Measurements from ENCODE around the gene THADA. TPM values are rescaled to one million over a fixed set of nuclear protein-coding genes. Genes with fewer than 3 reads are reported as not detected.

THADA gene
- polyA plus RNA-seq, 1 donor = 13.2 TPM

DNA sequence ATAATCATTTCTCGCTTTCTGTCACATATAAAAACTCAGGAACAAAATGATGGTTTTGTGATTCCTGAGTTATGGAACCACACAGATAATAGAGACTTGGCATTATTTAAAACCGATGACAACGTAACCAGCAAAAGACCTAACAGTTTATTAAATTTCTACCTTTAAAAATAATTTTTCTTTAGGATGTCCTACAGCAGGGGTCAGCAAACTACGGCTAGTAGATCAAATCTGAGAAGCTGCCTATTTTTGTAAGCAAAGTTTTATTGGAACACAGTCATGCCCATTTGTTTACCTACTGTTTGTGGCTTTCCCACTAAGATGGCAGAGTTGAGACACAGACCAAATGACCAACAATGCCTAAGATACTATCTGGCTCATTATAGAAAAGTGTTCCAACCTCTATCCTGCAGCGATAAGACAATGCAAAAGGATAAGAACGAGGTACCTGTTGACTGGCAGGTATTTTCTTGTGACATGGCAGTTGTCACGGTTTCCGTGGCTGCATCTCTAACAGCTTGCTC is 316.5 kb downstream of the THADA start:
- no peaks in the 10 kb centered on the region for H3K27me3 ChIP-seq (ENCODE audit: control insufficient read depth, insufficient read depth, low read length)
- no peak for DNase-seq
- H3K4me1 ChIP-seq (ENCODE audit: control insufficient read depth, insufficient read depth, low read length) = peaks cover 15% of the 10 kb centered on the region
- H3K27ac ChIP-seq (ENCODE audit: low read length) = no peak overlapping the region
- H3K4me3 ChIP-seq (ENCODE audit: low read length) = no peak overlapping the region
- H3K36me3 ChIP-seq (ENCODE audit: control insufficient read depth, insufficient read depth, low read length) = peaks cover 19% of the 10 kb centered on the region
- 93% methylated on average over 3 of the region's 8 CpGs for WGBS (ENCODE audit: insufficient coverage, low lambda C conversion rate)
- peaks cover 7% of the 10 kb centered on the region for H3K9me3 ChIP-seq (ENCODE audit: control insufficient read depth, low read depth, low read length)

DNA sequence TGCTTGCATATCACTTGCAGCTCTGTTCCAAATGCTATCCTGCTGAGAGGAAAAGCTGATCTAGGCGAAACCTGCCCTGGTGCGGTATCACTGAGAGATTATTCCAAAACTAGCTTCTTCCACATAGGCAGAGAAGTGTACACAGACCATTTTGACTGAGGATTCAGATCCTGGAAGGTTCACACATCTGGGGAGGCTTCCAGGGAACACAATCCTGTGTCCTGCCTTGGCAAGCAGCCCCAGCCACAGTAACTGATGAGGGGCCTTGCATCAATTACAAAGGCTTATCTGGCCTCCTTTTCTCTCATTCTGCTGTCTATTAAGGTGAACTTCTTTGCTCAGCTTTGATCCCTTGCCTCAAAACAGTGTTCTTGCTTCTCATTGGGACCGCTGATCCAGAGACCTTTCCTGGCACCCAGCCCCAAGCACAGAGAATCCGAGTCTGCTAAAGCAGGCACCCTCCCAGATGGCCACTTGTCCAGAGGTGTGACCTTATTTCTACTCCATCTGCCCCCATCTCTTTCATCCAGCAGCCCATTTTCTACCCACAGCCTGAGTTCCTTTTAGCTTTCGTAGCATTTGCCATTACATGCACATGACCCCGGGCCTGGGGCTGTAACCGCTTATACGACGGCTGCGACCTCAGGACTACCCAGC is 317.1 kb downstream of the THADA start:
- Histone ChIP-seq H3K27me3 (ENCODE audit: control insufficient read depth, insufficient read depth, low read length) (no peaks in the 10 kb centered on the region), H3K36me3 (ENCODE audit: control insufficient read depth, insufficient read depth, low read length) (peaks cover 12% of the 10 kb centered on the region), H3K9me3 (ENCODE audit: control insufficient read depth, low read depth, low read length) (peaks cover under 1% of the 10 kb centered on the region), H3K4me3 (ENCODE audit: low read length) (no peak overlapping the region), H3K27ac (ENCODE audit: low read length) (no peak overlapping the region), H3K4me1 (ENCODE audit: control insufficient read depth, insufficient read depth, low read length) (peaks cover 15% of the 10 kb centered on the region)
- DNase-seq = no peak
- no CpG with 5 or more reads among the region's 10 CpGs for WGBS (ENCODE audit: insufficient coverage, low lambda C conversion rate)

DNA sequence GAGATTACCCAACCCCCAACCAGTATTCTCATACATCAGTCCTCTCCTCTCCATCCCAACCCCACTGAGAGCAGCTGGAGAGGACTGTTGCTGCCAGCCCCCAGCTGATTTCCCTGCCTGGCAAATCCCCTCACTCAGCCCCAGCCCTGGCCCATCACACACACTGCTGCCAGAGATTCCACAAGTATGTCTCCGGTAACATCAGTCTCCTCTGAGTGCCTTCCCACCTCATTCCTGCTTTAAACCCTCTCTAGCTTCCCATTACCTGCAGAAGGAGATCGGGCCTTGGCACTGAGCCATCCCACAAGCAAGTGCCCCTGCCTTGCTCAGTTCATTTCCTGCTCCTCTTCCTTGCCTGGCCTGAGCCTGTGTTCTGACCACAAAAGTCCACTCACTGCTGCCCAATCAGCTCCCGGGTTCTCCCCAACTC is 318.9 kb downstream of the THADA start:
- no peaks in the 10 kb centered on the region for H3K9me3 ChIP-seq (ENCODE audit: control insufficient read depth, low read depth, low read length)
- peaks cover 5% of the 10 kb centered on the region for H3K36me3 ChIP-seq (ENCODE audit: control insufficient read depth, insufficient read depth, low read length)
- no peak for DNase-seq
- H3K4me1 ChIP-seq (ENCODE audit: control insufficient read depth, insufficient read depth, low read length) = peaks cover 15% of the 10 kb centered on the region
- peak overlapping the region; percentile 48 for H3K27ac ChIP-seq (ENCODE audit: low read length)
- H3K27me3 ChIP-seq (ENCODE audit: control insufficient read depth, insufficient read depth, low read length) = no peaks in the 10 kb centered on the region
- H3K4me3 ChIP-seq (ENCODE audit: low read length) = no peak overlapping the region
- no CpG with 5 or more reads among the region's 3 CpGs for WGBS (ENCODE audit: insufficient coverage, low lambda C conversion rate)

DNA sequence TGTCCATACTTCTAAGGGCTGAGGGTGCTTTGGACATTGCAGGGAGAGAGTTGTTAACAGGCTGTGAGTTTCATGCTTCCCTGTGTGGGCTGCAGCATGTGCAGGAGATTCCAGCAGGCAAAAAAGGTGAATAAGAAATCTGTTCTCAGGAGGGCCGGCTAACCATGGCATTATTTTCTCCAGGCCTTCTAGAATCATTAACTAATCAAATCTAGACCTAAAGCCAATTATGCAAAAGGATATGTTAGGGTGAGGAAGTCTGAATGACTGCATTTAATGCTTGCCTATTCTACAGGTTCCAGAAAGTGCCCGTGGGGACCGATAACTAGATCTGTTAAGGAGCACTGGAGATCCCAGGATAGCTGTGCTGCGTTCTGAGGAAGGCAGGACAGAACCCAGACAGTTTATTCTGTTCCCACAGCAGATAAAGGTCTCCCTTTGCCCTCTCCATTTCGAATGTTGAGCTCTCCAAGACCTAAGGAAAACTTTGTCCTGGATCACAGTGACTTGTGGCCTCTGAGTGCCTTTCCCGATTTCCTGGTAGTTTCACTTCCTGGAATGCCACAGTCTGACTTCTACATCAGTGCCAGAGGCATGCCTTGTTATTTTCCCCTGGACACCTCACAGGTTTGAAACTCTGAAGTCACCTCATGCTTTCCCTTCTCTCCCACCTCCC is 319.4 kb downstream of the THADA start:
- Histone ChIP-seq H3K4me1 (ENCODE audit: control insufficient read depth, insufficient read depth, low read length) (peaks cover 15% of the 10 kb centered on the region), H3K27ac (ENCODE audit: low read length) (peak overlapping the region; percentile 48), H3K9me3 (ENCODE audit: control insufficient read depth, low read depth, low read length) (no peaks in the 10 kb centered on the region), H3K27me3 (ENCODE audit: control insufficient read depth, insufficient read depth, low read length) (no peaks in the 10 kb centered on the region), H3K4me3 (ENCODE audit: low read length) (no peak overlapping the region), H3K36me3 (ENCODE audit: control insufficient read depth, insufficient read depth, low read length) (peaks cover 2% of the 10 kb centered on the region)
- WGBS (ENCODE audit: insufficient coverage, low lambda C conversion rate) = no CpG with 5 or more reads among the region's 6 CpGs
- peak; percentile 57 to 78 for DNase-seq

DNA sequence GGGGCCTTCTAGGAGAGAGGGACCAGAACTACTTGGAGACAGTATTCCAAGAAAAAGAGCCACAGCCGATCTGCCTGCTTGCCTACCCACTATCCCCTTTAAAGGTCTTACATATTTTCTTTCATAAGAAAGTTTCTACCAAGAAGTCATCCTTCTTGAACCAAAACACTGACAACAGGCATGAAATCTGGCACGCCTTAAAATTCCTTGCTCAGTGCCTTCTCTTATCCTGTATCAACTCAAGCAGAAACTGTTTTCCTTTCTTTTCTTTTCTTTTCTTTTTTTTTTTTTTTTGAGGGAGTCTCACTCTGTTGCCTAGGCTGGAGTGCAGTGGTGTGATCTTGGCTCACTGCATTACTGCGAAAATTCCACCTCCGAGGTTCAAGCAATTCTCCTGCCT is 321.1 kb downstream of the THADA start:
- Histone ChIP-seq H3K36me3 (ENCODE audit: control insufficient read depth, insufficient read depth, low read length) (no peaks in the 10 kb centered on the region), H3K27ac (ENCODE audit: low read length) (no peak overlapping the region), H3K4me3 (ENCODE audit: low read length) (no peak overlapping the region), H3K9me3 (ENCODE audit: control insufficient read depth, low read depth, low read length) (no peaks in the 10 kb centered on the region), H3K27me3 (ENCODE audit: control insufficient read depth, insufficient read depth, low read length) (no peaks in the 10 kb centered on the region), H3K4me1 (ENCODE audit: control insufficient read depth, insufficient read depth, low read length) (peaks cover 16% of the 10 kb centered on the region)
- 100% methylated on average over 1 of the region's 4 CpGs for WGBS (ENCODE audit: insufficient coverage, low lambda C conversion rate)
- DNase-seq = no peak

DNA sequence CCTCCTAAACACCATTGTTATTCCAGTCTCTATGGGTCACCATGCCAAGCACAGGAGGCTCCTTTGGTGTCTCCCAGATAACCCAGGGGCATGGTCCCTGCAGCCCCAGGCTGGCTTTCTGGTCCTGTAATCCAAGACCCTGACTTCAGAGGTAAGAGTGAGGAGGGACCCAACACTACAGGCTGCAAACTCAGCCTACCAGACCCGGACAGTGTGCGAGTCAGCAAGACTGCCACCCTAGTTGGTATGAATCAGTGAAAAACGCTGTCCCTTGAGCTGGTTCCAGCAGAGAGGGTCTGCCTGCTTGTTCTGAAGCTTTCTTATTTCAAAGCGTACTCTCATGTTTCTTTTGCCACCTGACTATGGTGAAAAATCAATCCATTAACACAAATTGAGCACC is 321.8 kb downstream of the THADA start:
- no CpG with 5 or more reads among the region's 4 CpGs for WGBS (ENCODE audit: insufficient coverage, low lambda C conversion rate)
- H3K27ac ChIP-seq (ENCODE audit: low read length) = no peak overlapping the region
- no peak for DNase-seq
- no peaks in the 10 kb centered on the region for H3K36me3 ChIP-seq (ENCODE audit: control insufficient read depth, insufficient read depth, low read length)
- no peaks in the 10 kb centered on the region for H3K9me3 ChIP-seq (ENCODE audit: control insufficient read depth, low read depth, low read length)
- H3K4me3 ChIP-seq (ENCODE audit: low read length) = no peak overlapping the region
- peaks cover 22% of the 10 kb centered on the region for H3K4me1 ChIP-seq (ENCODE audit: control insufficient read depth, insufficient read depth, low read length)
- no peaks in the 10 kb centered on the region for H3K27me3 ChIP-seq (ENCODE audit: control insufficient read depth, insufficient read depth, low read length)

DNA sequence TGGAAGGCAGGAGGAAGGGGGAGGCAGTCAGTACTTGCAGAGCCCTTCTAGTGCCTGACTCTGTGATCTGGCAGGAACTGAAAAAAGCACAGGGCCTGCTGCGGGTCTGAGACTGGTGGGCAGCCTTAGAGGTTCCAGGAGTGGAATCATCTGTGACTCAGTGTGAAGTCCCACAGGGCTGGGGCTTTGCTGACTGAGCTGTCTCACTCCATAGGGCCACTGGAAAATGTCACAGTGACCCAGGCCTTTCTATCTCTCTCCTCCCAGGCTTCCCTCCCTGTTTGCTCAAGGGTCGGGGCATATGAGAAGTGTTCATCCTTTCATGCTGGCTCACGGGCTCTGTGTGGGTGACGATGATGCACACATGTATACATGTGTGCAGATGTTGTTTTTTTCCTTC is 322.3 kb downstream of the THADA start:
- no peak for DNase-seq
- no peaks in the 10 kb centered on the region for H3K9me3 ChIP-seq (ENCODE audit: control insufficient read depth, low read depth, low read length)
- no peak overlapping the region for H3K27ac ChIP-seq (ENCODE audit: low read length)
- peaks cover 23% of the 10 kb centered on the region for H3K4me1 ChIP-seq (ENCODE audit: control insufficient read depth, insufficient read depth, low read length)
- WGBS (ENCODE audit: insufficient coverage, low lambda C conversion rate) = no CpG with 5 or more reads among the region's 4 CpGs
- no peaks in the 10 kb centered on the region for H3K36me3 ChIP-seq (ENCODE audit: control insufficient read depth, insufficient read depth, low read length)
- no peak overlapping the region for H3K4me3 ChIP-seq (ENCODE audit: low read length)
- no peaks in the 10 kb centered on the region for H3K27me3 ChIP-seq (ENCODE audit: control insufficient read depth, insufficient read depth, low read length)

DNA sequence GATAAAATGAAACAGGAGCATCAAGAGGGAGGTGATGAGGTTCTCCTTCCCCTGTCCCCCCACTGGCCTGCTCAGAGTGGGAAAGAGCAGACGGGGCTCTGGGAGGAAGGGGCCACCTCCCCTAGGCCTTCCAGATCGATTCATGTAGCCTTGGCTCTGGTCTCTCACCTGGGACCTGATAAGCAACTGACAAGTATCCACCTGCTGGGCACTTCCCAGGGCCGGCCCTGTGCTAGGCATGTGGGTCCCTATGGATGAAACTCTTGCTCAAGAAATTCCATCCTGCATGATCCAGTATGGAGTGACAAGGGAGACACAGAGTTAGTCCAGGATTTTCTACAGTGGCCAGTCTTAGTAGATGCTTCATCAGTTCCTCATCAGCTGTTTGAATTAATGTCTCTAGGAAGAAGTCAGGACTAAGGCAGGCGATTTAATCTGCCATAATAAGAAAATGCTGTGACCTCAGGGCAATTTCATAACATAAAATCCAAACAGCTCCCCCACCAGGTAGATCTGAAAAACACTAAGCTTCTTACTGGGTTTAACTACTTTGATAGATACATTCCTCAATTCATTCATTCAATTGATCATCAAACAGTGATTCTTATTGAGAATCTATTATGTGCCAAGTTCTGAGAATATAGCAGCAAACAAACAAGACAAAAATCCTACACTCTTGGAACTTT is 324.8 kb downstream of the THADA start:
- no peak overlapping the region for H3K27ac ChIP-seq (ENCODE audit: low read length)
- no CpG with 5 or more reads among the region's 4 CpGs for WGBS (ENCODE audit: insufficient coverage, low lambda C conversion rate)
- no peaks in the 10 kb centered on the region for H3K27me3 ChIP-seq (ENCODE audit: control insufficient read depth, insufficient read depth, low read length)
- H3K4me1 ChIP-seq (ENCODE audit: control insufficient read depth, insufficient read depth, low read length) = peaks cover 13% of the 10 kb centered on the region
- no peaks in the 10 kb centered on the region for H3K36me3 ChIP-seq (ENCODE audit: control insufficient read depth, insufficient read depth, low read length)
- DNase-seq = no peak
- no peak overlapping the region for H3K4me3 ChIP-seq (ENCODE audit: low read length)
- H3K9me3 ChIP-seq (ENCODE audit: control insufficient read depth, low read depth, low read length) = no peaks in the 10 kb centered on the region

DNA sequence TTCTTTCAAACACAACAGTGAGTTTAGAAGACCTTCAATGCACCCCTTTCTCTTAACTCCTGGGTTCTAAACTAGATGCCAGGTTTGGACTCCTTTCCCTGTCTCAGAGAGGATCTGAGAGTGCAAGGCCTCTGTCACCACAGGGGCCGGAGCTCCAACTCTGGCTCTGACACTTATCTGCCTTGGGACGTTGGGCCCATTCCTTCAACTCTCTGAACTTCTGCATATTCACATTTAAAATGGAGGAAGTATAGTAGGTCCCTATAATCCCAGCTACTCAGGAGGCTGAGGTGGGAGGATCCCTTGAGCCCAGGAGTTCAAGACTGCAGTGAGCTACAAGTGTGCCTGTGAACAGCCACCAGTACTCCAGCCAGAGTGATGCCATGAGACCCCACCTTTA is 325.4 kb downstream of the THADA start:
- H3K27me3 ChIP-seq (ENCODE audit: control insufficient read depth, insufficient read depth, low read length) = no peaks in the 10 kb centered on the region
- no peak overlapping the region for H3K27ac ChIP-seq (ENCODE audit: low read length)
- no CpG with 5 or more reads among the region's 2 CpGs for WGBS (ENCODE audit: insufficient coverage, low lambda C conversion rate)
- H3K4me1 ChIP-seq (ENCODE audit: control insufficient read depth, insufficient read depth, low read length) = peaks cover 8% of the 10 kb centered on the region
- H3K4me3 ChIP-seq (ENCODE audit: low read length) = no peak overlapping the region
- no peaks in the 10 kb centered on the region for H3K36me3 ChIP-seq (ENCODE audit: control insufficient read depth, insufficient read depth, low read length)
- DNase-seq = no peak
- H3K9me3 ChIP-seq (ENCODE audit: control insufficient read depth, low read depth, low read length) = no peaks in the 10 kb centered on the region

DNA sequence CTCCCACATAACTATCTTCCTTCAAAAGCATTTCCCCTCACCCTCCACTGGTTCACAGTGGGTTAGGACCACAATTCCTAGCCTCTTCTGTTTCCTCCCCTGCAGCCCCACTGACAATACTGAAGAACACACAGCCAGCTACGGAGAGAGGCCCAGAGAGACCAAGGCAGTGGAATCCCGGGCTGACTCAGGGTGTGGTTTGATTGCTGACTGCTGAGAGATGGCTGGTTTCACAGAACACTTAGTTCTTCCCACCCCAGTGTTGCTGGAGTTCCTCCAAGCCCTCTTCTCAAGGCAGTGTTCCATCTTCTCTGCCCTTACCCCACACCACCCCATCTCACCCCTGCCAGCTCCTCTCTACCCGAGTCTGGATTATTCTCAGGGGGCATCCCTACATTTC is 326.1 kb downstream of the THADA start:
- peaks cover 8% of the 10 kb centered on the region for H3K4me1 ChIP-seq (ENCODE audit: control insufficient read depth, insufficient read depth, low read length)
- no peak overlapping the region for H3K4me3 ChIP-seq (ENCODE audit: low read length)
- no peaks in the 10 kb centered on the region for H3K27me3 ChIP-seq (ENCODE audit: control insufficient read depth, insufficient read depth, low read length)
- H3K27ac ChIP-seq (ENCODE audit: low read length) = no peak overlapping the region
- WGBS (ENCODE audit: insufficient coverage, low lambda C conversion rate) = no CpG with 5 or more reads among the region's 3 CpGs
- no peak for DNase-seq
- no peaks in the 10 kb centered on the region for H3K36me3 ChIP-seq (ENCODE audit: control insufficient read depth, insufficient read depth, low read length)
- H3K9me3 ChIP-seq (ENCODE audit: control insufficient read depth, low read depth, low read length) = no peaks in the 10 kb centered on the region

All from large intestine (tissue), 3 donors.